NCI-H2081 treated with DMSO at 0.1 percent for 48 hours (cell line): ENCODE results near the gene SIN3A.
"Not testable (repeated sequence)": the region's sequence is repeated elsewhere in the genome, so short reads cannot be mapped to it uniquely, and the experiment has no call there.

Experiments used
- DNase-seq: peaks from one replicate; lab custom pipeline; 2025; lab: John Stamatoyannopoulos, UW

Gene SIN3A

DNA sequence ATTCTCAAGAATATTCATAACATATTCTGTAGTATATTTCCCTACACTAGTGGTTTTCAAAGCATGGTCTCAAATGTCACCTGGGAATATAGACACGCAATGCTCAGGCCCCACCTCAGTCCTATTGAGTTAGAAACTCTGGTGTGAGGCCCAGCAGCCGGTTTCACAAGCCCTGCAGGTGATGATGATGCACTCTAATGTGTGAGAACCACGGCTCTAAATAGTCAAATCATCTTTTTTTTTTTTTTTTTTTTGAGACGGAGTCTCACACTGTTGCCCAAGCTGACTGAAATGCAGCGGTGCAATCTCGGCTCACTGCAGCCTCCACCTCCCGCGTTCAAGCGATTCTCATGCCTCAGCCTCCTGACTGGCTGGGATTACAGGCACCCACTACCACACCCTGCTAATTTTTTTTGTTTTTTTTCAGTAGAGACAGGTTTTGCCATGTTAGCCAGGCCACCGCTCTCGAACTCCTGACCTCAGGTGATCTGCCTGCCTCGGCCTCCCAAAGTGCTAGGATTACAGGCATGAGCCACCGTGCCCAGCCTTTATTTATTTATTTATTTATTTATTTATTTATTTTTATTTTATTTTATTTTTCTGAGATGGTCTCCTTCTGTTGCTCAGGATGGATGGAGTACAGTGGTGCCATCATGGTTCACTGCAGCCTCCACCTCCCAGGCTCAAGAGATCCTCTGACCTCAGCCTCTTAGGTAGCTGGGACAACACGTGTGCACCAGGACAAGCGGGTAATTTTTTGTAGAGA is 117.7 kb downstream of the SIN3A start:
- not testable (repeated sequence) for DNase-seq

DNA sequence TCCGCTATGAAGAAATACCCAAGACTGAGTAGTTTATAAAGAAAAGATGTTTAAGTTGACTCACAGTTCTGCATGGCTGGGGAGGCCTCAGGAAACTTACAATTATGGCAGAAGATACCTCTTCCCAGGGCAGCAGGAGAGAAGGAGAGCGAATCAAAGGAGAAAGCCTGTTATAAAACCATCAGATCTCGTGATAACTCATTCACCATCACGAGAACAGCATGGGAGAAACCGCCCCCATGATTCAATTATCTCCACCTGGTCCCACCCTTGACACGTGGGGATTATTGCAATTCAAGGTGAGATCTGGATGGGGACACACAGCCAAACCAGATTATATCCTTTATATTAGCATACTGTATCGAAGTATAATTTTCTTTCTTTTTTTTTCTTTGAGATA is 119.4 kb downstream of the SIN3A start:
- not testable (repeated sequence) for DNase-seq

DNA sequence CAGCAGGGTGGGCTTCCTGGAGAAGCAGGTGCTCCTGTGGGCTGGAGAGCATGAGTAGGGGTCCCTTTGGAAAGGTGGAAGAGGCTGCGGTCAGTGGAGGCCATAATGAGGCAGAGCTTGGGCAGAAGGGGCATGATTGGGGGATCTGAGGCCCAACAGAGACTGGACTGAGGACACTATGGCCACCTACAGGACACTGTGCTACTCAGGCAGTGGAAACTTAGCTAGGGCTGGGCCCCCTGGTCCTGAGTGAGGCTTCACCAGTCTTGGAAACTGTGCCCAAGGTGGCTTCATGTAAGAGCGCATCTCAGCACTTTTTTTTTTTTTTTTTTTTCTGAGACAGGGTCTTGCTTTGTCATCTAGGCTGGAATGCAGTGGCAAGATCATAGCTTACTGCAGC is 121.9 kb downstream of the SIN3A start:
- DNase-seq = no peak

DNA sequence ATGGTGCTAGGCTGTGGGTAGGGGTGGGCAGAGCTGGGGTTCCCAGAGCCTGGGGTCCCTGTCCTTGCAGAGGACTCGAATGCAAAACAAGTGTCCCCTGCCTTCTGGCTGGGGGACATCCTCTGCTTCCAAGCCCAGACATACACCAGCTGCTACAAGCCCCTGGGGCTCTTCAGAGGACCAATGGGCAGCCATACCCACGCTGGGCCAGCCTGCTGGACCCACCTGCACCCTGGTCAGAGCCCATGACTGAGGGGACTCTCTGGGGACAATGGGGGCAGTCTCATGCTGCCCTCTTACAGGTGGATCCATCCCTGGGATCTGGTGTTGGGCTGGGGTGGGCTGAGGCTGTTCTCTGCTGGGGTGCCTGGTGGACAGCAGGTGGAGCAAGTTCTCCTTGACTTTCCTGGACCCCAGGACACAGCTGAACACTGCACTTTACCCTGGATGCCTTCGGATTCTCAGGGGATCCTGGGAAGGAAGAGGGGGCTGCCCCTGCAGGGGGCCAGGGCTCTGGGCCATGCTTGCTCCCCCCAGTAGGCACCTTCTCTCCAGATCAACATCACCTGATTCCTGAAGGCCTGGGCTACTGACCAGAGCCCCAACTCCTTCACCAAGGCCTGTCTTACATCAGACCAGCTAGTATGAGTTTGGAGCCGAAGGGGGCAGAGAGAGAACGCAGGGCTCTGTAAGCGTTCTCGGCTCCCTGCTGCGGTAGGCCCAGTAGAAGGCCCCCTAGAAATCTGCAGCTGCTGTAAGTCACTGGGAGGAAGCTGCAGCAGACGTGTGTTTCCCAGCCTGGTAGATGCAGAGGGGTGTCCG is 122.8 kb downstream of the SIN3A start:
- DNase-seq = no peak

DNA sequence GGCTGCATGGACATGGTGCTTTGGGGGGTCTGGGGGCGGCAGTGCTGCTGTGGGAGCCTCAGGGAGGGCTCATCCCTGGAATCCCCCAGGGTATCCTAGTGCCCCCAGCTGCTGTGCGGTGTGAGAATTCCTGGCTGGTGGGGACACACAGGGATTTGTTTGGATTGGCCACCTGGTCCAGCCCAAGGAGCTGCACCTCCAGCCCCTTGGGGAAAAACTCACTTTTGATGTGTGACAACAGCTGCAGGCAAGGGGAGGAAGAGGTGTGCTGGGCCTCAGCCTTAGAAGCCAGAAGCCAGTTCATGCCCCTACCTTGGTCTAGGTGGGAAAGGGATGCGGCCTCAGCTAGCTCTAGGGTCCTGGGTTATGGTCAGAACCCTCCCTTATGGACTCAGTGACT is 124.0 kb downstream of the SIN3A start:
- no peak for DNase-seq

DNA sequence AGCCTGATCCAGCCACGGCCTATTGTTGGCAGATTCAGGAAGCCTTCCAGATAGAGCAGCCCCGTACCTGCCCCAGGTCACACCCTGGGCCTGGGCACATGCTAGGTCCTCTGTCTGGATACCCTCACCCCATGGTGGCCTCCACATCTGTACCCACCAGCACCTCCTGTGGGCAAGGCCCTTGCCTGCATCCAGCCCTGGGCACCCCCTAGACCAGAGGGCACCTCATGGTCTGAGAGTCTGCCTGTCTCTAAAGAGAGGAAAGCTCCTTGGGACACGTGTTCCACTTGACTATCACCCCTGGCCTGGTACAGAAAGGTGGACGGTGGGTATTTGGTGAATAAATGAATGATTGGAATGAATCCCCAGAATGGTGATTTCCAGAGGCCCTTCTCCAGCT is 124.5 kb downstream of the SIN3A start:
- DNase-seq = no peak

DNA sequence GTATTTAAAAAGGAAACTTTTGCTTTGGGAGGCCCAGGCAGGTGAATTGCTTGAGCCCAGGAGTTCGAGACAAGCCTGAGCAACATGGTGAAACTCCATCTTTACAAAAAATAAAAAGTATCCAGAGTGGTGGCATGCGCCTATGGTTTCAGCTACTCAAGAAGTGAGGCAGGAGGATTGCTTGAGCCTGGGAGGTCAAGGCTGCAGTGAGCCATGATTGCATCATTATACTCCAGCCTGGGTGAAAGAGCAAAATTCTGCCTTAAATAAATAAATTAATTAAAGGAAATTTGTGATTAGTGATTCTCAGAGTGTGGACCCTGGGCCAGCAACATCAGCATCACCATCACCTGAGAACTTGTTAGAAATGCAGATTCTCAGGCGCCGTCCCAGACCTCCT is 125.6 kb downstream of the SIN3A start:
- DNase-seq = no peak

DNA sequence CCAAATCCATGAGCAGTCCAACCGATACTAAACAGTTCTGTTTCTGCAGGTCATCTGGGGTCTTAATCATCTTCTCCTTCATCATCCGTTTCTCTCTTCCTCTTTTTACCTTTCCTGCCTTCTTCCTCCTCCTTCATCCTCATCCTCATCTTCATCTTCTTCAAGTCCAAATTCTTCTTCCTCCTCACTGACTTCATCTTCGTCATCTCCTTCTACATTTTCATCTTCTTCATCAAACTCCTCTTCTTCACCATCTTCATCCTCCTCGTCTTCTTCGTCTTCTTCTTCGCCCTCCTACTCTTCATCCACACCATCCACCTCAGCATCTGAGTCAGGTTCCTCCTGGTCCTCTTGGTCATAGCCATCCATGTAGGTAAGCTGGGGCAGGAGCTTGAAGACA is 129.8 kb downstream of the SIN3A start:
- DNase-seq = no peak
